ENCODE measurements around the gene HDGF.

Gene HDGF

DNA sequence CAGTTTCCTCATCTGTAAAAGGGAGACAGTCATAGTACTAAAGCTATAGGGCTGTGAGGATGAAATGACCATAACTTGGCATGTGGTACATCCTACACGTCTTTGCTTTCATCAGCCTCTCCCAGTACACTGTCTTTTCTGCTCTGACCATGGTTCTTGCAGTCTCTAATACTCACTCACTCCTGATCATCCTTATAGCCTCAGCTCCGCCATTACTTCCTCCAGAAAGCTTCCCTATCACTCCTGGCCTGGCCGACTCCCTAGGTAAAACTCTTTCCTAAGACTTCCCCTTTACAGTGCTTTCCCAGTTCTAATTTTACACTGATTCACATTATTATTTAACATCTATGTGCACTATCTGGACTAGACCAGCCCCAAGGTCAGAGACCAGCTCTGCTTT is 5.6 kb downstream of the HDGF start:
- no peak for DNase-seq

GRCh38 chr1:156744786-156745419 is 6.6 kb downstream of the HDGF start:
- DNase-seq = no peak

DNA sequence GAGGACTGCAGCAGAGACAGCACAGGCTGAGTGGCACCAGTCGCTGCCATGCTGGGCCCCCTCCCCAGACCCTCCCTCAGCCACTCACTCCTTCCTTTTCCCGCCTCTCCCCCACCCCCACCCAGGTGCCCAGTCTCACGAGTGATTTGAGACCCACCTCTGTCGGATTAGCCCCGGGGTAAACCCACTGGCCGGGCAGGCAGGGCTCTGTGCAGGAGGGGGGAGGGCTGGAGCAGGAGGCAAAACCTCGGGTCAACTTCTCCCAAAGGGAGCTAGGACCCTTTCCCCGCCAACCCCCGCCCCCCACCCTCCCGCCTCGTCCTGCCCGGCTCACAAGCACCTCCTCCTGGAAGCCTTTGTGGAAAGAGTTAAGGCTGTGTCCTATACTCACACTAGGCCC is 7.1 kb downstream of the HDGF start:
- no peak for DNase-seq

DNA sequence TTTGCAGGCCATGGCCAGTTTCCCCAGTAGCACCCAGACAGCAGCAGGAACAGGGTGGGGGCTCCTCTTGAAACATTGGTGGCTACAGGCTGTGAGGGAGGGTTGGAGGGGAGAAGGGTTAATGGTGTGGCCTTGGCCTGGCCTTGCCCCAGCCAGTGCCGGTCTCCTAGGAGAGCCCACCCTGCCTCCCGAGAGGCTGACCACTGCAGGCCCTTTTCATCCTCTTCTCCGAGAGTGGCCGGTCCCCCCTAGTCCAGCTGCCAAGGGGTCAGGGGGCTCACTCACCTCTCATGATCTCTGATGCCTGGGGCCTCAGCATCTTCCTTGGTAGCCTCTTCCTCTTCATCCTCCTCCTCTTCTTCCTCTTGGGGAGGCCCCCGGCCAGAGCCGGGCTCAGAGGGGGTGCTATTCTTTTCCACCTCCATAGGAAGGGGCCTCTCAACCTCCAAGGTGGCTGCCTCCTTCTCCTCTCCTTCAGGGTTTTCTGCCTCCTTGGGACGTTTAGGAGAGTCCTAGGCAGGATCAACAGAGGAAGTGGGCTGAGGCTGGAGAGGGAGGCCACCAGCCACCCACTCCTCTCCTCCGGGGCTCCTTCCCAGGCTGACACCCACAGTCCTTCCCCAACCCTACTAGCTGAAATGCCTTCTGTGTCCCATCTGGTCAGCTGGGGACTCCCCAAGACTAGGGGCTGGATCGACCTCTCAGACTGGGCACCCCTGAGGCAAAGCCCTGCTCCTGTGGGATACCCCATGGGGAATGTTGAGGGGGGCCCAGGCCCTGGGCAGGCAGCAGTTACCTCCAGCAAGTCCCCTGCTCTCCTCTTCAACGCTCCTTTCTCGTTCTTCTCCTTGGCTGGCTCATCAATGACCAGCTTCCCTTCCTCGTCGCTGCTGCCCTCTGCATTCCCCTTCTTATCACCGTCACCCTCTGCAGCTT is 7.8 kb downstream of the HDGF start:
- no peak for DNase-seq

DNA sequence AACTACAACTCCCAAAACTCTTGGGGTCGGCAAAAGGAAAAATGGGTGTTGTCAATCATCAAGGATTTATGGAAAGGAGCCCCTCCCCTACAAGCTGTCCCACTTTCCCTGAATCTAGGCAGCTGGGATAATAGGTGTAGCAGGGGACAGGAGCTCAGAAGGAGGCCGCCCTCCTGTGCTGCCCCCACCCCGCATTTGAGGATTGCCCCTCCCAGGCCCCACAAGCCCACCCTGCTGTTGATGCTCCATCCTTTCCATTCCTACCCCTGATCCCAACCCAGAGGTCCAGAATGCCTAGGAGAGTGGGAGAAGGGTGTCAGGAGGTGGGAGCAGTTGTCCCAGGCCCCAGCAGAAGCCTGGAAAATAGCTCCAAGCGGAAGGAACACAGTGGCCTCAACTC is 8.7 kb downstream of the HDGF start:
- DNase-seq = no peak

GRCh38 chr1:156742017-156742416 is 9.5 kb downstream of the HDGF start:
- DNase-seq = no peak

DNA sequence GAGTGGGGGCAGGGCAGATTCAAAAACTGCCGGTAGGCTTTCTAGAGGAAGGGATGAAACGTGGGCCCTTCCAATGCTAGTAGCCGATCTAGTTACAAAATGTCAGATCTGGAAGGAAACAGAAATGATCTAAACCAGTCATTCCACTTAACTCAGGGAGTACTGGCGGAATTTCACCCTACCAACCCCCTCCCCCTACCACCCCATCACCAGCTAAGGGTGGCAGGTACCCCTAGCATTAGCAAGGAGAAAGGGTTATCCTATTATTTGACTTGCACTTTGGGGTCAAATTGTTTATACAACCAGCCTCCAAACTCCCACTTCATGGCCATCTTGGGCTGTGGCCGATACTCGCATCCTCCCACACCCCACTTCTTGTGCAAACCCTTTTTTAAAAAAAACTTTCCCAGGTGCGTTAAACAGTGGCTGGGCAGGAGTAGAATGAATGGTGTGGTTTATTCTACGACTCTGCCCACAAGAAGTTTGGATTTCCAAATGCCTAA is 9.9 kb downstream of the HDGF start:
- no peak for DNase-seq

DNA sequence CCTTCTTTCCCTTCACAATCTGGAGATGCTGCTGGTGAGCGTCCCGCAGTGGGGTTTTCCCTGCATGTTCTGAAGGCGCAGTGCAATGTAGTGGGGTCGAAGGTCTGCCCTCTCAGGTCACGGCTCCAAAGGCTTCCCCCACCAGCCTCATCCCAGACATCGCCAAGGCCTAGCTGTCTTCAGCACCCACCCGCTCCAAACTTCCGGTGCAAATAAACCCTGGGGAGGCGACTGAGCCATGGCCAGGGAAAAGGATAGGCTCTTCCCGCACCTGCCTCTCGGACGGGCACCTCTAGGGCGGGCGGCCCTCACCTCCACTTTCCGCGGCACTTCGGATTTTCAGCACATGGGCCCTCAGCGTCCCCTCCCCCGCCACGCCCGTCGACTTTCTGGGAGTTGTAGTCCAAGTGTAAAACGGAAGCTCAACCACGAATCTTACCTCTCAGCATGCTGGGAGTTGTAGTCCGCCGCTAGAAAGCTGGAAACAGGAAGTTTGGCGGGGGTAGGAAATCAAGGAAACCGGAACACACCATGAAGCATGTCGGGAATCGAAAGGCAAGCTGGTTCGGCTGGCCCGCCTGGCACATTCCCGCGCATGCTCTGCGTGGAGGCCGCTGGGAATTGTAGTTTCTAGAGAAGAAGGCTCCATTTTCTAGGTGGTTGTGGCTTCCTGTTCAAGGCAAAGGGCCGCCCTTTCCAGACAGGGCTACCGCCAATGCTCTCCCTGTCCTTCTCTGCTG is 10.6 kb downstream of the HDGF start, which contains the start of gene MRPL24:
MRPL24 (minus strand) TSS at position 348 of the 740 bp plus-strand sequence. CDS start 2,384 bp downstream, outside the sequence.
- DNase-seq = peak; percentile 100

DNA sequence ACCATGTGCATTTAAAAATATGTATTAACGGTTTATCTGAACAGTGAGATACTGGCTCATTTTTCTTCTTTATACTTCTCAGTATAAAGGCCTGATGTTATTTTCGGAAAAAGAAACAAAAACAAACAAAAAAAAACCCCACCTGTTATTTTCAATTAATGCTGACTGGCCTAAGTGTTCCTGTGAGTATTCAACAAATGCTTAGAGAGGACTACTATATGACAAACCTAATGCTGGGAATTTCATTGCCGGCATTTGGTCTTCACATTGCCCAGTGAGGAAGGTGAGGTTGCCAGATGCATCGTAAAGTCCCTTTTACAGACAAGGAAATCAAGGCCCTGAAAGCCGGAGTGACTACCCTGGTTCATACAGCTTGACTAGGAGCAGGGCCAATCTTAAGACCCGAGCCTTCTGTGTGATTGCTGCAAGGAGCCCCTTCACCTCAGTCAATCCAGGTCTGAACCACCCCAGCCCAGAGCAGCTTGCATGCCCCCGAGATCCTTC is 11.2 kb downstream of the HDGF start:
- DNase-seq = no peak

DNA sequence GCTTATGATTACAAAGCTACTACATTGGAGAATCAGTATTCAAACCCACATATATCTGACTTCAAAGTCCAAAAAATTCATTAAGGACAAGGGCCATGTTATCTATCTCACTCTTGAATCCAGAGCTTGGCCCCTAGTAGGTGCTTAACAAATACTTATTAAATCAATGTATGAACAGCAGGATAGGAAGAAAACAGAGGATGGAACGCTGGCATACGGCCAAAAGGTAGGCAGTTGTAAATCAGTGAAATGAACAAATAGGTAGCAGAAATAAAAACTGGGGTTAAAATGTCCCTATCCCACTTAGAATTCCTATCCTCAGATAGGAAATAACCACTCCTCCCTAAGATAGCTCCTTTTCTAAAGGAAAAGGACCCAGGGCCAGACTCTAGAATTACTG is 12.6 kb downstream of the HDGF start:
- no peak for DNase-seq

GRCh38 chr1:156738407-156738806 is 13.1 kb downstream of the HDGF start:
- no peak for DNase-seq

DNA sequence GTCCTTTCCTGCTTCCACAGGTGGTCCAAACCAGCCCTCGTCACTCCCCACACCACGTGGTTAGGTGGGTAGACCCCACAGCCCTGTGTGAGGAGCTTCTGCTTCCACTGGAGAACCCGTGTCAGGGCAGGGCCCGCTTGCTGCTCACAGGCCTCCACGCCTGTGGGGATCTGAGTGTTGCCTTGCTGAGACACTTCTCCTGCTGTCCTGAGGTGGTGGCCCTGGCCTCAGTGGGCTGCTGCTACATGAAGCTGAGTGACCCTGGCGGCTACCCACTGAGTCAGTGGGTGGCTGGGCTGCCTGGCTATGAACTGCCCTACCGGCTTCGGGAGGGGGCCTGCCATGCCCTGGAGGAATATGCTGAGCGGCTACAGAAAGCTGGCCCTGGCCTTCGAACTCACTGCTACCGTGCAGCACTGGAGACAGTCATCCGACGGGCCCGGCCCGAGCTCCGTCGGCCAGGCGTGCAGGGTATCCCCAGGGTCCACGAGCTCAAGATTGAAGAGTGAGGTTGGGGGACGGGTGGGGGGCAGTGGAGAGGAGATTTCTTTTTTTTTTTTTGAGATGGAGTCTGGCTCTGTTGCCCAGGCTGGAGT is 17.4 kb downstream of the HDGF start:
- no peak for DNase-seq

- DNase-seq = peak; percentile 98
These were observed 22.6 kb downstream of the HDGF start, which contains the start of gene ISG20L2 for GRCh38 chr1:156728599-156729462. Gene ISG20L2, minus strand, starts transcription at chr1:156728766. Its CDS starts 1,114 bp downstream, at chr1:156727652.

DNA sequence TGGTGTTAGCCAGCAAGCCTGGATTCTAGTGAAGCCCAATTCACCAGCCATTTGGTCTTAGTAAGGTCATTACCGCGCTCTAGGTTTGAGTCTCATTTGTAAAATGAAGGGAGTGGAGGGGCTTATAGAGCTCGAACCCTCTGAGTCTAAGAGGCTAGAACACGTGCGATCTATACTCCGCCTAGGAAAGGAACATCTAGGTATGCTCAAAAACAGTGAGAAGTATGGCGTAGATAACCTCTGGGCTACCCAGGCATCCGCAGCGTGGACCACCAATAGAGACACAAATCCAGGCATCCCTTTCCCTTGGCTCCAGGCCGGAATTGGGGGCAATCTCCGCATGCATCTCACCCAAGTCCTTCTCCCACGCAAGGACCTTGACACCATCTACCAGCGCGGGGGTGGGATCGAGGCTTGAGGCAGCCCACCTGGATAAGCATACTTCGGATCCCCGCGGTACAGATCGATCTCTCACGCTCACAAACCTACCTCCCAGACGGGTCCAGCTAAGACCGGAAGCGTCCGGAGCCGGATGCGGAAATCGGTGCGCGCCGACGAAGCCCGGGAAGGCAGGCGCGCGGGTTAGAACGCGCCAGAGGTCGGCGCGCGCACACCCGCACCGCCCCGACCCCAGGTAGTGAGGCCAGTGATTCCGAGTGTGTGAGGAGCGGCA is 23.4 kb downstream of the HDGF start, which contains the start of gene METTL25B:
METTL25B (plus strand) TSS at position 544 of the 673 bp plus-strand sequence. CDS start 636 bp downstream, outside the sequence.
- peak; percentile 78 for DNase-seq

DNA sequence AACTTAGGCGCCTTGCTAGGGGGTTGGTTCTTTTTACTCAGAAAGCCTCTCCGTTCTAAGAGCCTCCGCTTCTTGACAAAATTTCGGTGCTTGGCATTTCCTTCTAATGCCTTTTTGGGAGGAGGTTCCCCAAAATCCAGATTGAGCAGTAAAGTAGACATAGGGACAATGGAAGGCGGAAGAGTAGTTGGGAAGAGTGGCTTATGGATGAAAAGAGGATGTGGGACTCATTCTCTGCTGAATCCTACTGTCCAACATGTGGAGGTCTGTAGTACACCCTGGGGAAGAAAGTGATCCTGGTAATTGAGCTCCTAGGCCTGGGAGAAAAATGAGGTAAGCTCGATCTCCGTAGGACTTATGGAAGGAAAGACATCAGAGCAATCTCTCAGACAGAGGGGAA is 24.0 kb downstream of the HDGF start:
- DNase-seq = peak; percentile 27

- peak; percentile 71 for DNase-seq
These were observed 24.8 kb downstream of the HDGF start for GRCh38 chr1:156726549-156727226.

DNA sequence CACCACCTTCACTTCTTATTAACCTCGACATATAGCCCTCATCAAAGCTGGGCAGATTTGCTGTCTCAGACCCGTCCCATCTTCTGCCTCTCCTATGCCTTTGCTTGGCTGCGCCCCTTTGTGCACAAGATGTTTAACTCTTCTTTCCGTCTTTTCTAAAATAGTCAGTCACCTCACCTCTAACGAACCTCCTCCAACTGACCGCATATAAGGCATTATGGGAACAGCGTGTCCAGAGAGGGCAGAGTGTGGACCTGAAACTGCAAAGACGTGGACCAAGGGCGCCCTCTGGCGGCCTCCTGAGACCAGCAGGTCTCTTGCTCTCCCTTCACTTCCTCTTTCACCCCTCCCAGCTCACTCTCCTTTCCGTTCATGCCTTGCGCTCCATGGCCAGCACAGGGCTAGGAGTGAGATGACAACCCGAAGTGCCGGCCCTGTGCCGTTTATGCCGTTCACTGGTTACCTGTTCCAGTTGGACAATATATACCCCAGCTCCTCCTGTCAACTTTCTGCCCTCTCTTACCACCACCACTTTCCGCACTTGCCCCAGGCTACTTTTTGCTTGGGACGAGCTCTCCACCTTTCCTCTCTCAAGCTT is 25.7 kb downstream of the HDGF start:
- peak; percentile 88 for DNase-seq

DNA sequence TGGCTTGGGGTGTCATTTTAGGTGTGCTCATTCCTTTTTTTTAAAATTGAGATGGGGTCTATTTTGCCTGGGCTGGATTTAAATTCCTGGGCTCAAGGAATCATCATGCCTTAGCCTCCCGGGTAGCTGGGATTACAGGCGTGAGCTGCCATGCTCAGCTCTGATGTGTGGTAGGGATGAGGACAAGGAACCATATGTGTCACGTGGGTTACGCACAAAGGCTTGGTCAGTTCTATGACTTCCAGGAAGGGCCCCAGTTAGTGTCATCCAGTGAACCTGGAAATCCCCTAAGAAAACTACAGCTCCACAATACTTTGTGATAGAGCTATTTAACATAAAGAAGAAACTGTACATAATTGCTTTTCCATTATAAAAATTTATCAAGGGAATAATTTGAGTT is 29.9 kb downstream of the HDGF start:
- DNase-seq = no peak

GRCh38 chr1:156721131-156721530 is 30.3 kb downstream of the HDGF start:
- no peak for DNase-seq

DNA sequence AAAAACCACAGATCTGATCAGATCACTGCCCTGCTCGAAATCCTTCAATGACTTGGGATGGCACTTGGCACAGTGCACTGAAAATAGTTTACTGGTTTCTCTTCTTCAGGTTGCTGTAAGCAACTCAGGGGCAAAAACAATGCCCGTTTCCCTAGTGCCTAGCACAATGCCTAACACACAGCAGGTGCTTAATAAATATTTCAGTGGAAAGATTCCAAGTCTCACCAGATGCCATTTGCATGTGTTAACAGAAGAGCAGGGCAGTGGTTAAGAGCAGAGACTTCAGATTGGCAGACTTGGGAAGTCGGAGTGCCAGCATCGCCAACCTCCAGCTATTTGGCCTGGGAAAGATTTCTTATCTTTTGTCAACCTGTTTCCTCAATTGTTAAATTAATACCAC is 34.1 kb downstream of the HDGF start:
- DNase-seq = no peak

Data from MV-4-11 (cell line).